Urothelium cell line (cell line): ENCODE results near the gene ABCA13.

Experiments
- DNase-seq: peaks from one replicate; pipeline ENCODE4 v3.0.0; 2011; ENCODE audit warnings: low spot score, mixed read lengths
- FAIRE-seq: peaks from 2 replicates; lab custom pipeline; 2011; peaks lifted over from hg19 to GRCh38; lab: Jason Lieb, UNC

The ABCA13 gene

DNA sequence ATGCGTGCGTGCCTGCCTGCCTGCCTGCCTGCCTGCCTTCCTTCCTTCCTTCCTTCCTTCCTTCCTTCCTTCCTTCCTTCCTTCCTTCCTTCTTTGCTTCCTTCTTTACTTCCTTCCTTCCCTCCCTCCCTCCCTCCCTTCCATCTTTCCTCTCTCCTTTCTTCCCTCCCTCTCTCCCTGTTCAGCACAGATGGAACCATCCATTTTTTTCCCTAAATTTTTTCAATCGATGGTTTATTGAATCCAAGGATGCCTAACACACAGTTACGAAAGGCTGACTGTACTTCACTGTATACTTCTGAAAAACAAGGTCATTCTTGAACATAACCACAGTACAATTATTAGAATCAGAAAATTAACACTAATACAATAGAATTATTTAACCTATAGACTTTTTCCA, 53.8 kb downstream of the ABCA13 start:
- FAIRE-seq = no peak
- no peak for DNase-seq

DNA sequence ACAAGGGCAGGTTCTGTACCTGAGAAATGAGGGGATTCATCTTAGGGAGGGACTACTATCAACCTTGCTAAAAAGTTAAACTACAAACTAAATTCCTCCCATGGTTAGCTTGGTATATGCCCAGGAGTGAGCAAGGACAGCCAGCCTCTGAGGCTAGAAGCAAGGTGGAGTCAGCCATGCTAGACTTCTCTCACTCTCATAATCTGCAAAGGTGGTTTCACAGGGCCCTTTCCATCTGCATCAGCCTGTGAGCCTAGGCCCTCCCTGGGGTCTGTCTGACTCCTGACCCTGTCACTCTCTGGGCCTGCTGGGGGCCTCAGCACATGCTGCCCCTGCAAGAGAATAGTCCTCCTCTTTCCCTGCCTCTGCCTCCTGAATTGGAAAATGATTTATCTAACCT, 66.1 kb downstream of the ABCA13 start:
- DNase-seq (no peak), FAIRE-seq (no peak)

DNA sequence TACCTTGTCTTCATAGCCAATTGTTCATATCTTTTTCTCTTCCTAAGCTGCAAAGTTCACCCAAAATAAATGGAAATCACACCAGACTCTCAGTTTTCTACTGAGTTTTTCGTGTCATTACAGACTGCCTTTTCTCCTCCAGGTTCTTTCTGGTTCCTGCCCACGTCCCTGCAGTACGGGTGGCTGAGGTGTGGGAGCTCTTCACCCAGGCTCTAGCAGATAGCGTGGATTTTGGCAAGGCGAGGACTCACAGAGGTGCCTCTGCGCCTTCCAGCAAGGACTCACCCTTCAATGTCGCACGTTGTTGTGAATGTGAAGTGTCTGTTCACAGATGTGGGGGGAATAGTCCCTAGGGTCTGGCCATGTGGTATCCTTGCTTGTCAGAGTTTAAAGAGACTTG, 71.6 kb downstream of the ABCA13 start:
- DNase-seq = no peak
- FAIRE-seq = no peak

DNA sequence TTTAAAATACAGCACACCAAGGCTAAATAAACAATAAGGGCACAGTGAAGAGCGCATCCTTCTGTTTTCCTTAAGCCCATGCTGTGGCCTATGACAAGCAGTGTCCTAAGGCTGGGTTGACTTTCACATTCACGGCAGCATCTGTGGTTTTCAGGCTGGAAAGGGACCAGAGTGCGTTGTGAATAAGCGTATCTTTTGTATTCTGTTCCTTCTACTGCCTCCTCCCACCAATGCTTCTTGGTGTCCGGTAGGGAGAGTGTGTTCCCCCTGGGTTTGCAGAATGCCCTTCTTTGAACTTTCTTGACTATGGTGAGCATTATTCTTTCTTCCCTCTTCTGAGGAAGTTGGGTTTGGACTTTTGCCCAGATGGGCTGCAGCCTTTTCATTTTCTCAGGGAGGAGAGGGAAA, 73.6 kb downstream of the ABCA13 start:
- peak; percentile 60 for DNase-seq
- FAIRE-seq = peak; percentile 74

DNA sequence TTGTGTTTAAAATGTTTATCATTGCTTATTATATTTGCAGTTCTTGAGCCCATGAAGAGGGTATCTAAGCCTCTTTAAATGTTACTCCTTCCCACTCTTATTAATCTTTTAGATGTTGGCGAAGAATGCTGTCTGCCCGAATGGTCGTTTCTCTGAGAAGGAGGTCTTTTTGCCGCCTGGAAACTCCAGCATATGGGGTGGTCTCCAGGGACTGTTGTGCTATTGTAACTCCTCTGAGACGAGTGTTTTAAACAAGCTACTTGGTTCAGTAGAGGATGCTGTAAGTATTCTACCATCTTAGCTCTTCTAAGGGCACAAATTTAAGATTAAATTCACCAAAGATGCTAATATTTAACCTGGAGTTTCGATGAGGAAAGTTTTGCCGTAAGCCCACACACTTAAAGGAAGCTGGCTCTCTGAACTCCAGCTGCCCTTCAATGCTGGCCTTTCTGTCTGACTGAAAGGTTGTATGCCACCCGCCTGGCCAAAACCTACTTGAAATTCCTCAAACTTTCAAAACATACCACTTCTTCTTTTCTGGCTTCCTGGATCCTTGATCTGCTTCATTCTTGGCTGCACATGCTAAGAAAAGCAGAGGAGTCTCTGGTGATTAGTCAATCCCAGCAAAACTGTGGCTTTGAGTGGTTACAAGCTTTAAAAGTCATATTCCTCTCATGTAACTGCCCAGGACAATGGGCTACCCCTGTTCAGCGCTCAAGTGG, 74.7 kb downstream of the ABCA13 start:
- FAIRE-seq (no peak), DNase-seq (no peak)

DNA sequence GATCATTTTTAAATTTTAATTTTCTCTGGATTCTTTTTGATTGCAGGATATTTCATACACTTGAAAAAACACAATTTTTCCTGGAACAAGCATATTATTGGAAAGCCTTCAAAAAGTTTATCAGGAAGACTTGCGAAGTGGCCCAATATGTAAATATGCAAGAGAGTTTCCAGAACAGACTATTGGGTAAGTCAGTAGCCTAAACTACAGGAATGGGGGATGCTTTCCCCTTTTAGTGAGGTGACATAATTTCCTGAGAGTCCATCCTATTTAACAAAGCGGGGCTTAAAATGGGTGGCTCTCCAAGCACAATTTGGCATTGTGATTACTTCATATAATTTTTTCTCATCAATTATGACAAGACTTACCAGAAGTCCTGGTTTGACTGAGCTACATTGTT, 77.9 kb downstream of the ABCA13 start:
- no peak for FAIRE-seq
- DNase-seq = no peak

DNA sequence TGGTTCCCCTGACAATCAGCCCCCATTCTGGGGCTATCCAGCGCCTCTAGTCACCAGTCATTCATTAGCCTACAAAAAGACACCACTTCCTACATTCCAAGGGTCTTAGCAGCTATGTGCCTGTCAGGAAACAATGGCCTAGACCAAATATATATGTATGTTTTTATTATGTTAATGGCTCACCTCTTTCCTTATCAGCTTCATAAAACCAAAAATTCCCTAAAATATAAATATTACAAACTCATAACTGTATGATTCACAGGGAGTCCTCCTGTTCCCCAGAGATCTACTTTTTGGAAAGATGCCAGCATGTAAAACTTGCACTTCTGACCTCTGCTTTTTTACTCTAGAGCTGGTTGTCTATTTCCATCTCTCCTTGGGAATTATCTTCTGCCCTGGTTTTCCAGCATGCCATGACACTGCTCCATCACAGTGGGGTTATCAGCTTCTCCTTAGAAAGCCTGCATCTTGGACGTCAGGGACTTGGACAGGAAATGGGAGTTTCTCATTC, 79.2 kb downstream of the ABCA13 start:
- FAIRE-seq (no peak), DNase-seq (peak; percentile 52)

DNA sequence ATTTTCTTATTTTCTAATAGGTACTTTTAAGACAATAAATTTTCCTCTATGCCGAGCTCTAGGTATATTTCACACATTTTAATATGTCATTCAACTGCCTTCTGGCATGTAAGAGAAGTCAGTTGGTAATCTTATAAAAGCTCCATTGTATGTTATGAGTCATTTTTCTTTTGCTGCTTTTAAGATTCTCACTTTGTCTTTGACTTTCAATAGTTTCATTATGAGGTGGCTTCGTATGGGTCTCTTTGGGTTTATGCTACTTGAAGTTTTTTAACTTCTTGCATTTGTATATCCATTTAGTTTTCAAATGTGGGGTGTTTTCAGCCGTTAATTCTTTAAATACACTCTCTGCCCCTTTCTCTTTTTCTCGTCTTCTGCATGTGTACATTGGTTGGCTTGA, 80.5 kb downstream of the ABCA13 start:
- no peak for FAIRE-seq
- DNase-seq = peak; percentile 42

DNA sequence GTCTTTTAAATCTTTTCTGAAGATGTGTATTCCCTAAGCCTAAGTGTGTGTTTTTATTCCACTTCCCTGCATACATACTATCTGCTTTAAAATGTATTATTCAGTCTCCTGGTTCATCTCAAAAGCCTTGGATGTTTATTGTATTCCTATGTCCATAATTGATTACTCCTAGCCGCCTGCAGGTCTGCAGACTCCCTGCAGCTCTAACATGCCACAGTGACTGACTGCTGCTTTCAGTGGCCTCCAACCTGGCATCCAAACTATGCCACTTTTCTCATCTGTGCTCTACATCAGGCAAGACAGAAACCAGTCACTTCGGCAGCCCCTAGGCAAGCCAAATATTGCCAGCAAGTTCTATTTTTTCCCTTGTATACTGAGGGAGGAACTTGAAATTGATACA, 81.7 kb downstream of the ABCA13 start:
- DNase-seq (no peak), FAIRE-seq (no peak)

DNA sequence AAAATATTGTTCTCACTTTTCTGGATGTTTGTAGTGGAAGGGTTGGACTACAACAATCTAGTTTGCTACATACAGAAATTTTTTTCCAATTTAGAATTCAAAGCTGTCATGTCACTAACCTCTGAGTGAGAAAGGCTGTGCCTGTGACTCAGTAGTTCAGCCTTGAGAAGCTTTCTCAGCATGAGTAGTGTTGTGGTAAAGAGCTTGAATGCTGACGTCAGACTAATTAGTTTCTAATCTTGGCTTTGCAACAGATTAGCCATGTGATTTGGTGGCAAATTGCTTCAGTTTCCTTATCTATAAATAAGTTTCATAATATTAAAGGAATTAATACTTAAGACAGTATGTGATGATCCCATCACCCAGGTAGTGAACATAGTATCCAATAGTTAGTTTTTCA, 83.8 kb downstream of the ABCA13 start:
- FAIRE-seq (no peak), DNase-seq (no peak)

DNA sequence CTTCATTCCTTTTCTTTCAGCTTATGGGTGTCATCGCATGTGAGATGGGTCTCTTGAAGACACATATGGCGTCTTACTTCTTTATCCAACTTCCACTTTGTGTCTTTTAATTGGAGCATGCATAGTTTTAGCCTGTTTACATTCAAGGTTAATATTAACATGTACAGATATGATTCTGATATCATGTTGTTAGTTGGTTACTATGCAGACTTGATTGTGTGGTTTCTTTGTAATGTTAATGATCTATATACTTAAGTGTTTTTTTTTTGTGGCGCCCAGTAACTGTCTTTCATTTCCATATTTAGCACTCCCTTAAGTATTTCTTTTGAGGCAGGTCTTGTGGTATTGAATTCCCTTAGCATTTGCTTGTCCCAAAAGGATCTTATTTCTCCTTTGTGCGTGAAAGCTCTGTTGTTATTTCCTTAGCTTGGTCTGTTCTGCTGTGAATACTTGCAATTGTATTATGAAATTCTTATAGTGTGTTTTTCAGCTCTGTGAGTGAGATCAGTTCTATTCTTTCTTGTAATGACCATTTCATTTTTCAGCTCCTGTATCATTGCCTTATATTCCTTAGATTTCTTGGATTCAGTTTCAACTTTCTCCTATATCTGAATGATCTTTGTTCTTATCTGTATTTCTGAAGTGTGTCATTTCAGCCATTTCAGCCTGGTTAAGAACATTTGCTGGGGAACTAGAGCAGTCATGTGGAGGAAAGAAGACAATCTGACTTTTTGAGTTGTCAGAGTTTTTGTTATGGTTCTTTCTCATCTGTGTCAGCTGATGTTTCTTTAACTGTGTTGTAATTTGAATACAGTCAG, 88.4 kb downstream of the ABCA13 start:
- DNase-seq = no peak
- FAIRE-seq = no peak

DNA sequence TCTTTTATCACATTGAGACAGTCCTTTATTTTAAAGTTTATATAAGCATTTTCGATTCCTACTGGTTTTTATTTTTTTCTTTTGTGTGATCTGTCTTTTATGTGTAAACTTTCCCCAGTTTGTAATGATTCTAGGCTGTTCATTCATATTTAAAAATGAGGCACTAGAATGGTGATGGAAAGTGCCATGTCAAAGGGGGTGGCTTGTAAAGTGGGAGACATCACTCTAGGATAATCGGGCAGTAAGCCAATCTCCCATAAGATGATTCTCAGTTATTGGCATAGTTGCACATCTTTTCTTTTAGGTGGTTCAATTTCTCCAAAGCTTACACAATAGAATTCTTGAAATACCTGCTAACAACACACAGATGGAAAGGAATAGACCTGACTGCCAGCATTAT, 90.4 kb downstream of the ABCA13 start:
- DNase-seq (no peak), FAIRE-seq (no peak)

DNA sequence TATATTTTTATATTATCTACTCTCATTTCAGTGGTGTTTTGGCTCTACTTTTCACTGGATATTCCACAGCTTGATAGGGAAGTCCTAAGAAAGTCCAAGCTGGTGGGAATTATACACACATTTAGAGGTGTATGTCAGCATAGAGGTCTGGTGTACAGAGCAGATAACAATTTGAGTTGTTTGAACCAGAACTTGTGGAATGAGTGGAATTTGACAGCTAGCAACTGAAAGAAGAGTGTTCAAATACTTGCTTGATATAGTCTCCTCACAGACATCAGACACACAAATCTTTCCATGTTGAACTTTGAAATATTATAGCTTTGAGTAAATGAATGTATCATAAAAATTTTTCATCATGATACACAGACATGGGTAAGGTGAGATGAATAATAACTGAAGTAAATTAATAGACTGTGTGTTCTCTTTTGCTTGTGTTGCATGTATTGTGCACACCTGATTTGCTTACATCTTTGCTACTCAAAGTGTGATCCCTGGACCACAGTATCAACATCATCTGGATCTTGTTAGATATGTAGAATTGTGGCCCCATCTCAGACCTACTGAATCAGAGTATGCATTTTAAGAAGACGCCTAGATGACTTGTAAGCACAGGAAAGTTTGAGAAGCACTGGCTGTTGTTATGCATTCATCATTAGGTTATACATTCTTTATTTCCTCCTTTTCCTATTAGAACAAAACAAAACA, 91.5 kb downstream of the ABCA13 start:
- DNase-seq (no peak), FAIRE-seq (no peak)

DNA sequence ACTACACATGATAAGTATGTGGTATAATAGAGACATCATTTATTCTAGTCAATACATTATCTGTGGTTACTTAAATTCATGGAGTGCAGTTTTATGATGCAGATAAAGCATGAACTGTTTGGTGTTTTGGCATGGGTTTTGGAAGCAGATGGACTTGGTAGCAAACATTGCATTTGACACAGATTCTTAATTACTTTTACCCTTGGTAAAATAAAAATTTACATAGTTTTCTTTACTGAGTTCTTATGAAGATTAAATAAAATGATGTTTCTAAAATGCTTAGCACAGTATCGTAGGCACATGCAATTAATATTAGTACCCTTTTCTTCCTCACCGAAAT, 92.0 kb downstream of the ABCA13 start:
- DNase-seq (no peak), FAIRE-seq (no peak)

DNA sequence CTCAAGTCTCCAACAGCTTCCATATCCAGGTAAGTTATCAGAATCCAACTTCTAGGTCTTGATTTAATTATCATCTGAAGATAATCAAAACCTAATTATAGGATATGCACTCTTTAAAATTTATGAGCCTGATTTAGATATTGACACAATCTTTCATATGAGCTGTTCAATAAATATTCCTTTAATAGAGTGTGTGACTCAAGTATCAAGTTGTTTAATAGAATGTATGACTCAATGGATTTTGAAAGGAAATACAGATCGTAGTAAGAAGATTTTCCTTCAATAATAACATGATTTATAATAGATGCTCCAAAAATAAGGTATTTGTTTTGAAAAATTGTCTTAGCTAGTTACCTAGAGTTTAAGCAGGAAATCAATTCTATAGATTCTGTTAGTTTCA, 97.8 kb downstream of the ABCA13 start:
- FAIRE-seq = no peak
- DNase-seq = no peak

DNA sequence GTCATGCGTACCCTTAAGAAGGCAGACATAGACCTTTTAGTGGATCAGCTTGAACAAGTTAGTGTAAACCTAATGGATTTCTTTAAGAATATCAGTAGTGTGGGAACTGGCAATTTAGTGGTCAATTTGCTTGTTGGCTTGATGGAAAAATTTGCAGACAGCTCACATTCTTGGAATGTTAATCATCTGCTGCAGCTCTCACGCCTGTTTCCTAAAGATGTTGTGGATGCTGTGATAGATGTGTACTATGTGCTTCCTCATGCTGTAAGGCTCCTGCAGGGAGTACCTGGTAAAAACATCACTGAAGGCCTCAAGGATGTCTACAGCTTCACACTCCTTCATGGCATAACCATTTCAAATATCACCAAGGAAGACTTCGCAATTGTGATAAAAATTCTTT, 103.4 kb downstream of the ABCA13 start:
- no peak for DNase-seq
- FAIRE-seq = peak; percentile 23

DNA sequence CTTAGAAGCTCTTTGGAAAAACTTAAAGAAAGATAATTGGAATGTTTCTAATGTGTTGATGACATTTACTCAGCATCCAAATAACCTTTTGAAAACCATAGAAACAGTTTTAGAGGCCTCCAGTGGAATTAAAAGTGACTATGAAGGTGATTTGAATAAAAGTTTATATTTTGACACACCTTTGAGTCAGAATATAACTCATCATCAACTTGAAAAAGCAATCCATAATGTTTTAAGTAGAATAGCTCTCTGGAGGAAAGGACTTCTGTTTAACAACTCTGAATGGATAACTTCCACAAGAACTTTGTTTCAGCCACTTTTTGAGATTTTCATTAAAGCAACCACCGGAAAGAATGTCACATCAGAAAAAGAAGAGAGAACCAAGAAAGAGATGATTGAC, 108.2 kb downstream of the ABCA13 start:
- no peak for FAIRE-seq
- DNase-seq = no peak

DNA sequence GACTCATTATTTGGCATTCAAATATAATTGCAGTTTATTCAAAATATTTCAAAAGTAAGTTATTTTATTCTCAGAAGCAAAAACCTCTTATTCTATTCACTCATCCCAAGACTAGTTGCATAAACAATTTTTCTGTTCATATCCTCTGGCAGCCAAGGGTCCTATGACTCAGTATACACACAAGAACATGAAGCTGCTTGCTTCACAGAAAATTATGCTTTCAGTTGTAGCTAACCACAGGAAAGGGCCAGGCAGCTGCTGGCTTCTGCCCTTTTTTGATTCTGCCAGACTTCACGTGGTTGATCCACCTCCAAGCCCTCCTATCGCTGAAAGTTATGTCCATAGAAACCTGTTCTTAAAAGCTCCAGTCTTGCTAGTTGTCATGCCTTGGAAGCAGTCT, 108.8 kb downstream of the ABCA13 start:
- FAIRE-seq = no peak
- no peak for DNase-seq

DNA sequence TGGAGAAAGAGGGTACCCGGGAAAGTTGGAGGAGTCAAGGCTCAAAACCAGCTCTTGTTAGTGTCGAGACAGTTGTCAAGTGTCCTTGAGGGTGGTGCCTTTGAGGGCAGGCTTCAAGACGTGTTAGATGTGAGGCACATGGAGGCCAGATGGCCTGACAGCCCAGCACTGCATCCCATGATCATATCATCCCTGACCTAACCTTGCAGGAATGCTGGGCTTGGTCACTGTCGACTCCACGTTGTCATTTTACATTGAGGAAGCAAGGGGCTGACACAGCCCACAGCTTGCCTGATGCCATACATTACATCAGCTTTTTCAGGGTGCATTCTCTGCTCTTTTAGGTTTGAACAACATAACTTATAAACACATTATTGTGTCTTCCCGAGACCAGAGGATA, 114.1 kb downstream of the ABCA13 start:
- FAIRE-seq = peak; percentile 92
- DNase-seq = peak; percentile 59

DNA sequence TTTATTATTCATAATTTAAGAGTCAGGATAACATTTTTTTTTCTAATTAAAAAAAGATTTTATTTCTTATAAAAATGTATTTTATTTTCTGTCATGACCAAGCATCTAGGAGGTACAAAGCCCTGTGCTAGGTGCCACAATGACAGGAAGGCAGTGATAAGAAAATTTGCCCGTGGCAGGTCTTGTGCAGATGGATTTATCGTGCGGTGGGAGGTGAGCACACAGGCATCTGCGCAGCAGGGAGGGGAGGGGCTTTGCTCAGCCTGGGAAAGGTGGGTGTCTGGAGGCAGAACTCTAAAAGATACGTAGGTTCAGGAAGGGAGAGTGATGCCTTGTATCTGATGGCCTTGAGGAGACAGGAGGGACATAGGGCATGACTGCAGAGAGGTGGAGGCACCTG, 115.6 kb downstream of the ABCA13 start:
- DNase-seq = no peak
- FAIRE-seq = no peak

DNA sequence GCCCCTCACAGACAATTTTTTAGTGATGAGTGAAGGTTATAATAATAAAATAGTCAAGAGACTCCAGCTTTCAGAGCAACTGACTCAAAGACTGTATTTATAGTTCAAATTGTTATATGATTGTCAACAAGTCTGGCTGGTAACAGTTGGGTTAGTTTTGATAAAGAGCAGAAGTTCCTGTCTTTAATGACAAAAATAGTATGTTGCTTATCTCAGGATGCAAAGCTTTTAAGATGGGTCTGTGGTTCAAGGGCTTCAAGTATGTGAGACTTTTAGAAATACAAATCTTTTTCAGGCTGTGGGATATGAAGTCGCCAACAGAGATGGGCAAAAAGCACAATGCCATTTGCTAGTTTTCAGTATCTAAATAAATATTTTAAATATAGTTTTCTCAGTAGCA, 118.4 kb downstream of the ABCA13 start:
- no peak for FAIRE-seq
- no peak for DNase-seq

DNA sequence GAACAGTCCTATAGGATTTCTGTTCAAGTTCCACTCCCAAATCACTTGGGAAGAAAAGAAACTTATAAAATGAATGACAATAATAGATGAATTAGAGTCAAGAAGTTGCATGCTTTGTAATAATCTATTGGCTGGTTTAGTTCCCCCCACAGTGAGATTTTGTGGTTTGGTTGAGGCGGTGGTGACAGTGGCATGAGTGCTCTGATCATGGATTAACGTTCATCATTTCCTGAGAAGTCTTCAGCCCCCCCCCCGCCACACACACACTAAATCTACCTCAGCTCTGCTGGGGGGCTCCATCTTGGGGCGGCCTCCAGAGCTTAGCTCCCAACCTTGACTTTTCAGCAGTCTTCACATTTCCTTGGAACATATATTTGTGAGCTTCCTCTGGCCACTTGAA, 121.7 kb downstream of the ABCA13 start:
- FAIRE-seq = no peak
- DNase-seq = no peak
